Tongue (tissue), 2 donors: ENCODE data around the gene GLRX. TPM values are rescaled to one million over a fixed set of nuclear protein-coding genes. Genes with fewer than 3 reads are reported as not detected.
"Not testable (repeated sequence)": the region's sequence is repeated elsewhere in the genome, so short reads cannot be mapped to it uniquely, and the experiment has no call there.

Source experiments
- DNase-seq: peaks from one replicate; pipeline ENCODE4 v3.0.0-alpha.2; 2015
- total RNA-seq: library from RNA; depleted of rRNA; stranded (reverse); fragments of >200 nt; gene quantifications from one replicate; pipeline ENCODE4 v1.2.3, GENCODE V29; 2014

The GLRX gene
- total RNA-seq, 1 donor from 2014 or later: 4.2 TPM

GRCh38 chr5:95826949-95827891 lies 4.7 kb upstream of the GLRX start:
- no peak for DNase-seq

GRCh38 chr5:95825495-95825894 lies 3.0 kb upstream of the GLRX start:
- DNase-seq: no peak

DNA sequence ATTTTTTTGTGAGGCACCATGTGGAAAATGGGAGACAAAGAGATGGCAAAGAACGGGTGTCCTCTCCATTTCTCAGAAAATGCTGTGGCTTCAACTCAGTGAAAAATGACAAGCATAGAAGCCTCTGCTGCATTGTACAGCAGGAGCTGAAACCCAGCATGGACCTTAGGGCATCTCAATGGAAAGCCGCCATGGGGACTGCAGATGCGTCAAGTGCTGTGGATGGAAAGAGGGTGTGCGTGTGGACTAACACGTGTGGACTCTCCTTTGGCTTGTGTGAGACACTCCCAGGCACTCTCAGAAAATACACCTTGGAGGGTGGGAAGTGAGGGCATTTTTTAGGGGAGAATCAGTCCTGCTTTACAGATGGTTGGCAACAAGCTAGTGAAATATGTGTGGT lies 2.2 kb upstream of the GLRX start:
- no peak for DNase-seq

GRCh38 chr5:95823738-95824609 lies 1.4 kb upstream of the GLRX start:
- peak; percentile 29 for DNase-seq

- DNase-seq: no peak
Measured at GRCh38 chr5:95823218-95823737, 752 bp upstream of the GLRX start.

DNA sequence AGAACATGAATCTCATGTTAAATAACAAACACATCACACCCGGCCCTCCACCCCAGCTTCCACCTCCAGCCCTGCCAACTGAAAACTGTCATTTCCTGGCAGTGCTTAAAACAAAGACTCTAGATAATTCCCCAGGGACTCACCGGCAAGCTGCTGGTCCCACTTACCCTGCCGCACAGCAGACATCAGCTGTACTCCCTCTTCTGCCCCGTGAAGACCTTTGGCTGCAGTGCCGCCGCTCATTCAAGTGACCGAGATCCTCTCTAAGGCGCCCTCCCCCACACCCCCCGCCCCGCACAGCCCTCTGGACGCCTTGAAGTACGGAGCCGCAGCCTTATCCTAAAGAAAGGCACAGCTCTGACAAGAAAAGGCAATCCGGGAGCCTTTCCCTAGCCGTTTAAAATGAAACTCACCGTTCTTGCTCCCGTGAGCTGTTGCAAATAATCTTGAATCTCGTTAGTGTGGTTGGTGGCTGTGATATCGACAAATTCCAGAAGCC lies 434 bp downstream of the GLRX start:
- peak; percentile 72 for DNase-seq

GRCh38 chr5:95821110-95822021 lies 1.2 kb downstream of the GLRX start:
- DNase-seq: no peak

GRCh38 chr5:95818181-95819147 lies 4.1 kb downstream of the GLRX start:
- DNase-seq: no peak

DNA sequence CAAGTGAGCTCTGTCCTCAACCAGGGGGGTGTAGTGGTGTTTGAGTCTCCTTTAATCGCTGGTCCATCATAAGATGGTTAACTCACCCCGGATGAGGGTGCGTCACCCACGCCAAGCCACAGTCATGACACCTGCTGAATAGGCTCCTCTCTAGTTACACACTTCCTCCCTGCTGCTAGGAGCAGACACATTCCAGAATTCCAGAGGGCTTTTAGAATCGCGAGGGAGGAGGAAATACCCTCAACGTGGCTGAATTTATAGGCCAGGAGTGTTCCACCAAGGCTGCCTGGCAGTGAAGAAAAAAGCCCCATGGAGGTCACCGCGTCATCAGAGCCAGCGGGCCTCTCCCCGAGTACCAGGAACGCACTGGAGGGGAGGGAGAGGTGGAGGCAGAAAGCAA lies 5.1 kb downstream of the GLRX start:
- DNase-seq: no peak

- peak; percentile 53 for DNase-seq
Measured at GRCh38 chr5:95816776-95817175, 5.8 kb downstream of the GLRX start.

DNA sequence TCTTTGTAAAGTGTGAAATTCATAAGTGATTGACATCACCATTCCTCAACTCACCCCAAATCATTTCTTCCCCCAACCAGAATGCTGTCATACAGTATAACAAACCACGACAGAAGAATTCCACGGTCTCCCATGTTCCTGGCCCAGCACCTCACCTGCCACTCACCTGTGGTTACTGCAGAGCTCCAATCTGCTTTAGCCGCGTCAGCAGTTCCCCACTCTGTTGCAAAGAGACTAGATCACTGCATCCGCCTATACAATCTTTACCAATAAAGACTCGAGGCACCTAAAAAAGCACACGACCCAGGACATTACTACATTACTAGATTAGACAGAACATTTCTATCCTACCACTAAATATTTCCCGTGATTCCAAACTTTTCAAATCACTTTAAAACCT lies 6.2 kb downstream of the GLRX start:
- DNase-seq: no peak

DNA sequence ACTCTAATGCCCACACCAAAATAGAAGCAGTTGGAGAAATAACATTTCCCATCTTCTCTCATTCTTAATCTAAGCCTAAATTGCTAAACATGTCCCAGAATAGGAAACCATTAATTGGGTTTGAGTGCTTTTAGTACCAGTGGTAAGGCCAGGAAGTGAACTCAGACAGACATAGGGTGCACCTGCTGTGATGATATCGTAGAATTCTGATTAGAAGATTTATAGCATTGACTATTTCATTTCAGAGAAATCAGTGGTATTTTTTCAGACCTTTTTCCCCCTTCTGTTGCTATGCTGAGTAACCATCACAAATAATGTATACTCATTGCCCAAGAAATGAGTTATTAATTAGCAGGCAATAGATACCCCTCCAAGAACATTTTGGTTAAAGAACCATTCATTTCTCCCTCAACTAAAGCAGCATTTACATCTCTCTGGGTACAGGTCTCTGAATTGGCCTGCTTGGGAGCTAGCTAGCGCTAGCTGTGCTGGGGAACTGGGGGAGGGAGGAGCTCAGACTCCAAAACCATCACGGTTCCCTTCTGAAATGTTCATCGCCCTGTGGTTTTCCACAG lies 7.3 kb downstream of the GLRX start:
- DNase-seq: no peak

GRCh38 chr5:95813035-95813434 lies 9.5 kb downstream of the GLRX start:
- DNase-seq: not testable (repeated sequence)

DNA sequence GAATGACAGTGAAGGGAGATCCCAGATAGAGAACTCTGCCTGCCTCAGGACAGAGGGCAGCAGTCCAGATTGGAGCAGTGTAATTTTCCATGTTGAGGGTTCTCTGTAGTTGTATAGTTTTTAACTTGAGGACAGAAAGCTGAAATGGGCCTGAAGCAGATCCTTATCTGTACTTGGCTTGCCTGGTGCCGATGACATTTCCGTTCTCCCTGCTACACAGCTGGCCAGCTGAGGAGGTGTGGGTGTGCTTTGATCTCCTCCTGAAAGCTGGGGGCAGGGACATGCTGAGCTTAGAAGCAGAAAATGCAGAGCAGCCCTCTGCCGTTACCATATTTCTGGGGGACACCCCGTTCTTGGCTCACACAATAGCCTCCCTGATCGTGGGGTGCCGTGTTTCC lies 10.5 kb downstream of the GLRX start:
- DNase-seq: no peak

- not testable (repeated sequence) for DNase-seq
Measured at GRCh38 chr5:95811461-95812073, 11.0 kb downstream of the GLRX start.

- not testable (repeated sequence) for DNase-seq
Measured at GRCh38 chr5:95811126-95811423, 11.5 kb downstream of the GLRX start.

DNA sequence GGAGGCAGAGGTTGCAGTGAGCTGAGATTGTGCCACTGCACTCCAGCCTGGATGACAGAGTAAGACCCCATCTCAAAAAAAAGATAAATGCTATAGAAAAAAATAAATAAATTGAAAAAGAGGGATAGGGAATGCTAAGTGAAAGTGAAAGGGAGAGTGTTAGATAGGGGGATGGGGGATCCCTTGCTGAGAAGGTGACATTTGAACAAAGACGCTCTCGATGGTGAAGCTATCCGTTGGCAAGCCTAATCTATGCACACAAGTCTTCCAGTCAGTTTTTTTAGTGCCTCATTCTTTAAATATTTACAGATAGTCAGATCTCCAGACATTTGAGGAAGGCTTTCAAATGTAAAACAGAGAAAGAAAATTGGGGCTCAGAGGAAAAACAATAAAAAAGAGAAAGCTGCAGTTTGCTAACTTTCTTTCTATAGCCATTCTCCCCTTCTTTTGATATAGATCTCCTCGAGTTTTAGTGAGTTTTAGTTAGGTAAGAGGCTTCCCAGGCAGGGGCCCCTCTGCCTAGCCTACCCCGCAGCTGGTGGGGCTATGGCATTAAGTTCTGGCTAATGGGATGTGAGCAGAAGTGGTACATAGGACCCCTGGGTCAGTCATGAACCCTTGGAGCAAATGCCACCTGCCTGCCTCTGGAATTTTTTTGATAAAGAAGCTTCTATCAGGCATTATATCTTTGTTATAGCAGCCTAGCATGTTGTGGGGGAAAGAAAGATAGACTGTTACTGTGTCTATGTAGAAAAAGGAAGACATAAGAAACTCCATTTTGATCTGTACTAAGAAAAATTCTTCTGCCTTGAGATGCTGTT lies 12.0 kb downstream of the GLRX start:
- no peak for DNase-seq

DNA sequence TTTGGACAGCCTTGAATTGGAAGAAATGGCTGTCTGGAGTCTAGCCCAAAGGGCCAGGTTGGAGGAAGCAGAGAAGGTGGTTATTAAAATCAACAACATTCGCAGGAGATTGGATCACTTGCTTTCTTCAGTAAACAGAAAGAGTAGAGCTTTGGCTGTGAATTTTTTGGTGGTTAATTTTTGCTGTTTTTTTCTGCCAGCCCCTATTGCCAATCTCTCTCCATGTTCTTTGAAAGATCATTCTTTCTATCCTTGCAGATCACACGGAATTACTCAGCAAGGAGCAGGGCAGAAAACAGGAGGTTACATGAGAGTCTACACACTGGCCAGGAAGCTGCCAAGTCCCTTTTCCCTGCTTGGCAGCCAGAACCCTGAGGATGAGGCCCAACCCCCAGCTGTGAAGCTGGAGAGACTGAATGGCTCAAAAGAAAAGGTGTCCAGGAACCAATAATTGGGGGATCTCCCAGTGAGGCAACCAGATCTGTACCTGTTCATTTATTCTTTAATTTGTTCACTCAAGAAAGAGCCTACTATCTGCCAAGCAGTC lies 13.0 kb downstream of the GLRX start:
- peak; percentile 14 for DNase-seq
